Progenitor cell of endocrine pancreas (in vitro differentiated cells): ENCODE data around the gene MT1A. TPM values are rescaled to one million over a fixed set of nuclear protein-coding genes. Genes with fewer than 3 reads are reported as not detected.

Source experiments
- DNase-seq: peaks from one replicate; pipeline ENCODE4 v3.0.0; 2021; ENCODE audit warnings: low spot score; ENCODE audit not compliant: unreplicated experiment
- H3K27ac Mint-ChIP-seq: 2 replicates; pipeline ENCODE4 v1.8.0; 2021; ENCODE audit warnings: mild to moderate bottlenecking, moderate library complexity, mixed read lengths
- H3K27me3 Mint-ChIP-seq: 2 replicates; pipeline ENCODE4 v1.8.0; 2021; ENCODE audit warnings: mixed read lengths
- H3K36me3 Mint-ChIP-seq: 2 replicates; pipeline ENCODE4 v1.8.0; 2022; ENCODE audit warnings: mixed read lengths; ENCODE audit not compliant: insufficient read depth
- H3K4me1 Mint-ChIP-seq: 2 replicates; pipeline ENCODE4 v1.8.0; 2021; ENCODE audit warnings: low read depth, mixed read lengths
- H3K4me3 Mint-ChIP-seq: 2 replicates; pipeline ENCODE4 v1.8.0; 2021; ENCODE audit warnings: low read depth, mild to moderate bottlenecking, moderate library complexity, mixed read lengths
- H3K9me3 Mint-ChIP-seq: 2 replicates; pipeline ENCODE4 v1.8.0; 2021; ENCODE audit warnings: low read depth, mixed read lengths
- CTCF ChIP-seq: fragments of 200-600 bp; sonication (generic); IDR thresholded peaks from one replicate; pipeline ENCODE4 v1.5.0; 2021; ENCODE audit warnings: antibody characterized with exemption, mild to moderate bottlenecking; ENCODE audit not compliant: unreplicated experiment
- long read RNA-seq: library from polyadenylated mRNA; unstranded; transcript quantifications from one replicate; pipeline ENCODE4 v2.0.0, GENCODE V29; 2020
- total RNA-seq: library from RNA; stranded (reverse); gene quantifications from 2 replicates; pipeline ENCODE4 v1.2.1, GENCODE V29; 2021

Gene MT1A
- total RNA-seq = not detected in 2 replicates
- long read RNA-seq = 0 reads

GRCh38 chr16:56637814-56638750 is at the start of gene MT1A:
MT1A (plus strand) TSS chr16:56638666; CDS start chr16:56638739, 73 bp downstream.
- peak within 1 kb of the TSS; percentile 16 for H3K4me3 Mint-ChIP-seq
- DNase-seq = no peak
- peaks cover 96% of the 10 kb centered on the region for H3K27me3 Mint-ChIP-seq
- H3K27ac Mint-ChIP-seq = no peak within 1 kb of the TSS
- no peaks in the 10 kb centered on the region for H3K36me3 Mint-ChIP-seq
- H3K4me1 Mint-ChIP-seq = no peaks in the 10 kb centered on the region
- TF ChIP-seq CTCF = no peak
- H3K9me3 Mint-ChIP-seq = no peaks in the 10 kb centered on the region

DNA sequence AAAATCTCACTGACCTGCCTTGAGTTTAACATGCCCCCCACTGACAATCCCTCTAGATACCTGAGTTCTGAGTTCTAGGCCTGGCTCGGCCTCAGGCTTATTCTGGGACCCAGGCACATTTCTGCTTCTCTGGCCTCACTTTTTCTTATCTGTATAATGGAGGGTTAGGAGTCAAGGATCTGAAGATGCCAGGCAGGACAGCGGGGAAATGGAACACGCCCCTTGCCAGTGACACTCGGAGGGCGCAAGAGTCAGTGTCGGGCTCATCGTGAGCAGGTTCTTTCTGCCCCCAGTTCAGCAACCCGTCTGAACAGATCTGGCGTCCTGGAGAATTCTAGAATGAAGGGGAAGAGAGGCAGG is 49.7 kb upstream of the MT1A start:
- DNase-seq = no peak
- Mint-ChIP-seq H3K27me3 (peaks cover 98% of the 10 kb centered on the region), H3K4me3 (peak overlapping the region; percentile 54), H3K36me3 (no peaks in the 10 kb centered on the region), H3K27ac (no peak overlapping the region), H3K4me1 (peaks cover 5% of the 10 kb centered on the region), H3K9me3 (no peaks in the 10 kb centered on the region)
- no peak for TF ChIP-seq CTCF

- H3K9me3 Mint-ChIP-seq = no peaks in the 10 kb centered on the region
- peaks cover 92% of the 10 kb centered on the region for H3K27me3 Mint-ChIP-seq
- no peak for TF ChIP-seq CTCF
- H3K36me3 Mint-ChIP-seq = no peaks in the 10 kb centered on the region
- no peak within 1 kb of the TSS for H3K27ac Mint-ChIP-seq
- peaks cover 5% of the 10 kb centered on the region for H3K4me1 Mint-ChIP-seq
- no peak for DNase-seq
- H3K4me3 Mint-ChIP-seq = peak within 1 kb of the TSS; percentile 61
Measured at GRCh38 chr16:56589141-56590039, 49.1 kb upstream of the MT1A start, which contains the start of gene MT3. MT3 (plus strand) TSS chr16:56589528; CDS start chr16:56589591, 63 bp downstream.

DNA sequence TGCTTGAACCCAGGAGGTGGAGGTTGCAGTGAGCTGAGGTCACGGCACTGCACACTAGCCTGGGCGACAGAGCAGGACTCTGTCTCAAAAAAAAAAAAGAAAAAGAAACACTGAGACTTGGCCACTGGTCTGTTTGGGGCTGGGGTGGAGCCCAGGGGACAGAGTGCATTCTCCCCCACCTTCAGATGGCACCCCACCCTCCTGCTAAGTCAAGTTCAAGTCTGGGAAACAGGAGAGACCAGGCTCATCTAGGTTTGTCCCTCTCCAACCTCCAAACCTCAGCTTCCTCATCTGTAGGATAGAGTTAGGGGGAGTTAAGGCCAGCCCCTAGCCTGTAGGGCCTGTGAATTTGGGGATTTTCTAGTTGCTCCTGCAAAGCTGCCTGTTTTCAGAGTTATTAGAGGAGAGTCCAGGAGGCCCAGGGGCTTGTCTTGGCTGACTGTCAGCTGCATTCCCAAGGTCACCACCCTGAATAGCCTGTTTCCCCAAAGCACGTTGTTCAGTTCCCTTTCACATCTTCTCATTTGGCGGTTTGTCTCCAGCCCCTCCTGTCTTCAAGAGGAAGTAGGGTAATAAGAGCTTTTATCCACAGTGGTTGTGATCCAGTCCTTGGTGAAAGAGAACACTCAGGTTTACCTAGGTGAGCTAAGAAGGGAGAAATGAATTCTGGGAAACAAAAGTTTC is 46.9 kb upstream of the MT1A start:
- no peak for DNase-seq
- no peaks in the 10 kb centered on the region for H3K36me3 Mint-ChIP-seq
- no peak for TF ChIP-seq CTCF
- no peak overlapping the region for H3K4me3 Mint-ChIP-seq
- H3K4me1 Mint-ChIP-seq = peaks cover 5% of the 10 kb centered on the region
- no peak overlapping the region for H3K27ac Mint-ChIP-seq
- H3K9me3 Mint-ChIP-seq = no peaks in the 10 kb centered on the region
- peaks cover 76% of the 10 kb centered on the region for H3K27me3 Mint-ChIP-seq
